ENCODE measurements around the gene CALR3. TPM values are rescaled to one million over a fixed set of nuclear protein-coding genes. Genes with fewer than 3 reads are reported as not detected.

Gene CALR3
- total RNA-seq, 2 donors from 2014 or later: not detected

DNA sequence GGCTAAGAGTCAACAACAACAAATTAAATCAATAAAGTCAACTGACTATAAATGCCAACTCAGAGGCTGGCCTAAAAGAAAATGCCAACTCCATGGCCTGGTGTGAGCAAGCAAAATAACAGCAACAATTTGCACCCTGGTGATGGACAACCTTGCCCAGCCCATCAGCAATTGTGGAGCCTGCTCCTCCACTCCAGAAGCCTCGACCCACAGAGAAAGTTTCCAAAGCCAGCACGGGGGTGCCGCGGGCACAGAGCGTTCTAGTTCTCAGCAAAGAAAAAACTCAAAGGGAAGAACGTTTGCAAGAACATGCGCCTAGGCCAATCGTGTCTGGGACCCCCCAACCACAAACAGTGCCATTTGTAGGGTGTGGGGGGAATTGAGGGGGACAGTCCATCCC, 35.5 kb downstream of the CALR3 start:
- Histone ChIP-seq H3K4me1 (peaks cover 3% of the 10 kb centered on the region), H3K9me3 (no peaks in the 10 kb centered on the region), H3K27me3 (no peaks in the 10 kb centered on the region), H3K36me3 (no peaks in the 10 kb centered on the region), H3K4me3 (no peak overlapping the region), H3K9ac (ENCODE audit: low read depth in 2 of 2, low read length in 2 of 2) (no peak overlapping the region), H3K27ac (no peak overlapping the region)
- no peak for TF ChIP-seq CTCF (IDR thresholded peaks at IDR 0.05)
- no peak for DNase-seq
- intact Hi-C loops (cut with DNase I): no loop called here

GRCh38 chr19:16459680-16460079, 36.3 kb downstream of the CALR3 start:
- no peaks in the 10 kb centered on the region for H3K36me3 ChIP-seq
- no peaks in the 10 kb centered on the region for H3K27me3 ChIP-seq
- DNase-seq: no peak
- H3K4me3 ChIP-seq: no peak overlapping the region
- intact Hi-C loops (cut with DNase I): no loop called here
- peaks cover 3% of the 10 kb centered on the region for H3K4me1 ChIP-seq
- no peaks in the 10 kb centered on the region for H3K9me3 ChIP-seq
- H3K27ac ChIP-seq: no peak overlapping the region
- H3K9ac ChIP-seq (ENCODE audit: low read depth in 2 of 2, low read length in 2 of 2): no peak overlapping the region
- TF ChIP-seq CTCF (IDR thresholded peaks at IDR 0.05): no peak

- intact Hi-C loops (cut with DNase I): no loop called here
- H3K4me3 ChIP-seq: no peak overlapping the region
- H3K9ac ChIP-seq (ENCODE audit: low read depth in 2 of 2, low read length in 2 of 2): peak overlapping the region in 1 of 2 donors; percentile 15
- no peaks in the 10 kb centered on the region for H3K36me3 ChIP-seq
- TF ChIP-seq CTCF (IDR thresholded peaks at IDR 0.05): no peak
- H3K4me1 ChIP-seq: peaks cover 3% of the 10 kb centered on the region
- no peaks in the 10 kb centered on the region for H3K27me3 ChIP-seq
- no peak overlapping the region for H3K27ac ChIP-seq
- DNase-seq: no peak
- H3K9me3 ChIP-seq: no peaks in the 10 kb centered on the region
These were observed 37.3 kb downstream of the CALR3 start for GRCh38 chr19:16458391-16459341.

DNA sequence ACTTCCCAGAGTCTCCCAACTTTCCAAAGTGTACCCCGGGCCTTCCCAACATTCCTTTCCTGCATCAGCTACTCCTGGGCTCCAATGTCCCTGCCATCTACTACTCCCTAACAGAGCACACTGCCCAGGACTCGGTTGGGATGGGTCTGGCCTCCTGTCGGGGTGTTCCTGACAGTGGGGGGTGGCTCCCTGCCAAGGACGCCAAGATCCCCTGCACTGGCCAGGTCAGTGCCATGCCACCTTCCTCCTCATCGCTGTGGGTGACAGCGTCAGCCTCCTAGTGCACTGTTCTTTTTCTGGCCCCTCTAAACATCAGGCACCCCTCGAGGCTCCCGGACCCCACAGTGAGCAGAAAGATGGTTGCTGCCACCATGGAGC, 38.0 kb downstream of the CALR3 start:
- DNase-seq: no peak
- Histone ChIP-seq H3K27me3 (no peaks in the 10 kb centered on the region), H3K9me3 (no peaks in the 10 kb centered on the region), H3K4me3 (no peak overlapping the region), H3K9ac (ENCODE audit: low read depth in 2 of 2, low read length in 2 of 2) (no peak overlapping the region), H3K4me1 (peaks cover 3% of the 10 kb centered on the region), H3K27ac (no peak overlapping the region), H3K36me3 (no peaks in the 10 kb centered on the region)
- no peak for TF ChIP-seq CTCF (IDR thresholded peaks at IDR 0.05)
- intact Hi-C loops (cut with DNase I): no loop called here

GRCh38 chr19:16457195-16457953, 38.6 kb downstream of the CALR3 start:
- Histone ChIP-seq H3K9ac (ENCODE audit: low read depth in 2 of 2, low read length in 2 of 2) (peak overlapping the region in 1 of 2 donors; percentile 24), H3K27ac (no peak overlapping the region), H3K9me3 (no peaks in the 10 kb centered on the region), H3K27me3 (no peaks in the 10 kb centered on the region), H3K4me1 (peaks cover 3% of the 10 kb centered on the region), H3K4me3 (no peak overlapping the region), H3K36me3 (no peaks in the 10 kb centered on the region)
- no peak for DNase-seq
- TF ChIP-seq CTCF (IDR thresholded peaks at IDR 0.05): no peak
- intact Hi-C loops (cut with DNase I): no loop called here
